CD4-positive, alpha-beta T cell (primary cell): ENCODE measurements around the gene NAV2. TPM values are rescaled to one million over a fixed set of nuclear protein-coding genes. Genes with fewer than 3 reads are reported as not detected.

ENCODE experiments used
- ATAC-seq: fragments of 200-7000 bp; cut with Tn5 transposase; one replicate; pipeline ENCODE4 v1.10.0; 2022; ENCODE audit warnings: mild to moderate bottlenecking; ENCODE audit not compliant: poor library complexity
- CTCF ChIA-PET: fragments of 350-600 bp; sonication (Branson Sonifier 250); formaldehyde crosslinking; loops from one replicate; lab custom pipeline; 2021; ENCODE audit warnings: antibody characterized with exemption, inconsistent platforms; lab: Charles Lee
- POLR2A ChIA-PET: fragments of 350-600 bp; sonication (Branson Sonifier 250); formaldehyde crosslinking; loops from one replicate; lab custom pipeline; 2021; ENCODE audit warnings: antibody characterized with exemption, inconsistent platforms; lab: Charles Lee
- DNase-seq, 14 experiments: peaks; one replicate each; pipeline ENCODE4 v3.0.0-alpha.2; 2013 to 2020; ENCODE audit warnings: mixed read lengths in 2 of 14
- H3K27ac ChIP-seq, 2 donors: one replicate each; pipeline versions ENCODE4 v1.5.1 to v1.7.0; 2013; ENCODE audit warnings: low read length in 2 of 2, low read depth in 1 of 2, mild to moderate bottlenecking in 1 of 2
- H3K27me3 ChIP-seq, 2 experiments: 1 replicate in 1 of 2; 2 replicates in 1 of 2; pipeline versions ENCODE4 v1.6.1 to v1.7.0; 2013; ENCODE audit warnings: low read length in 2 of 2, control low read depth in 1 of 2, mild to moderate bottlenecking in 1 of 2, moderate library complexity in 1 of 2; ENCODE audit not compliant: insufficient read depth in 2 of 2, control insufficient read depth in 1 of 2
- H3K36me3 ChIP-seq: one replicate; pipeline ENCODE4 v1.6.1; 2013; ENCODE audit warnings: low read length, control low read depth; ENCODE audit not compliant: insufficient read depth
- H3K4me1 ChIP-seq: one replicate; pipeline ENCODE4 v1.6.1; 2013; ENCODE audit warnings: low read length, control low read depth; ENCODE audit not compliant: insufficient read depth
- H3K4me3 ChIP-seq: one replicate; pipeline ENCODE4 v1.5.1; 2013; ENCODE audit warnings: mild to moderate bottlenecking, low read length, moderate library complexity
- H3K9me3 ChIP-seq, 2 experiments: 1 replicate in 1 of 2; 2 replicates in 1 of 2; pipeline versions ENCODE4 v1.6.1 to v1.7.0; 2013; ENCODE audit warnings: low read length in 2 of 2, mild to moderate bottlenecking in 2 of 2, control low read depth in 1 of 2, moderate library complexity in 1 of 2; ENCODE audit not compliant: control insufficient read depth in 1 of 2, insufficient read depth in 1 of 2
- H3K27ac Mint-ChIP-seq: one replicate; pipeline ENCODE4 v1.8.0; 2020; ENCODE audit warnings: mixed read lengths
- H3K27me3 Mint-ChIP-seq: one replicate; pipeline ENCODE4 v1.8.0; 2021; ENCODE audit warnings: mixed read lengths
- H3K36me3 Mint-ChIP-seq: one replicate; pipeline ENCODE4 v1.8.0; 2021; ENCODE audit warnings: low read depth, mixed read lengths
- H3K4me1 Mint-ChIP-seq: one replicate; pipeline ENCODE4 v1.8.0; 2021; ENCODE audit warnings: low read depth, mixed read lengths
- H3K4me3 Mint-ChIP-seq: one replicate; pipeline ENCODE4 v1.8.0; 2020; ENCODE audit warnings: mild to moderate bottlenecking, mixed read lengths
- H3K9me3 Mint-ChIP-seq: one replicate; pipeline ENCODE4 v1.8.0; 2020; ENCODE audit warnings: mixed read lengths
- CTCF ChIP-seq: fragments of 200-600 bp; IDR thresholded peaks from one replicate; pipeline ENCODE4 v1.8.0; 2022; ENCODE audit warnings: antibody characterized with exemption, mild to moderate bottlenecking
- intact Hi-C, 2 experiments: fragments of 100-400 bp; cut with DNase I in 1 of 2; cut with micrococcal nuclease in 1 of 2; formaldehyde crosslinking; loops; one replicate each; pipeline versions ENCODE4 v1.15.1 to v1.9.0; 2023 to 2025; cut with DNase I, micrococcal nuclease
- total RNA-seq, 174 experiments: library from RNA in 2 of 174; stranded (reverse) in 2 of 174; gene quantifications; one replicate each; pipeline ENCODE4 v1.2.3 and lab custom pipeline; 2021 to 2026

Gene NAV2
- total RNA-seq, 2 experiments from 2014 or later, result 0.55 to 0.64 TPM

- no peak overlapping the region for H3K27ac Mint-ChIP-seq
- ChIA-PET CTCF (no interaction called here), POLR2A (no interaction called here)
- H3K9me3 ChIP-seq, result no peaks in the 10 kb centered on the region
- peaks cover 42% of the 10 kb centered on the region for H3K27me3 Mint-ChIP-seq
- no peak overlapping the region for H3K4me3 Mint-ChIP-seq
- no peaks in the 10 kb centered on the region for H3K36me3 Mint-ChIP-seq
- H3K27ac ChIP-seq, result no peak overlapping the region
- peaks cover 0 to 3% of the 10 kb centered on the region in 2 experiments for H3K27me3 ChIP-seq
- H3K4me1 Mint-ChIP-seq, result no peaks in the 10 kb centered on the region
- DNase-seq, result no peak
- H3K4me3 ChIP-seq, result no peak overlapping the region
- H3K36me3 ChIP-seq, result no peaks in the 10 kb centered on the region
- TF ChIP-seq CTCF, result no peak
- no peaks in the 10 kb centered on the region for H3K4me1 ChIP-seq
- no peak for ATAC-seq
- H3K9me3 Mint-ChIP-seq, result no peaks in the 10 kb centered on the region
- intact Hi-C loops, result no loop called here
These were observed 106.5 kb downstream of the NAV2 start for GRCh38 chr11:19819148-19819547.

GRCh38 chr11:19820100-19820499 is 107.5 kb downstream of the NAV2 start:
- H3K27me3 Mint-ChIP-seq, result peaks cover 42% of the 10 kb centered on the region
- Histone ChIP-seq H3K27ac (no peak overlapping the region), H3K9me3 (no peaks in the 10 kb centered on the region), H3K4me3 (no peak overlapping the region), H3K4me1 (no peaks in the 10 kb centered on the region), H3K27me3 (peaks cover 0 to 3% of the 10 kb centered on the region in 2 experiments), H3K36me3 (no peaks in the 10 kb centered on the region)
- H3K27ac Mint-ChIP-seq, result no peak overlapping the region
- intact Hi-C loops, result no loop called here
- no peaks in the 10 kb centered on the region for H3K4me1 Mint-ChIP-seq
- TF ChIP-seq CTCF, result no peak
- ATAC-seq, result no peak
- DNase-seq, result no peak
- ChIA-PET CTCF (no interaction called here), POLR2A (no interaction called here)
- no peaks in the 10 kb centered on the region for H3K9me3 Mint-ChIP-seq
- no peak overlapping the region for H3K4me3 Mint-ChIP-seq
- H3K36me3 Mint-ChIP-seq, result no peaks in the 10 kb centered on the region

- H3K9me3 ChIP-seq, result no peaks in the 10 kb centered on the region
- H3K36me3 ChIP-seq, result no peaks in the 10 kb centered on the region
- Mint-ChIP-seq H3K4me3 (no peak overlapping the region), H3K9me3 (no peaks in the 10 kb centered on the region), H3K27ac (no peak overlapping the region), H3K27me3 (peaks cover 42% of the 10 kb centered on the region), H3K36me3 (no peaks in the 10 kb centered on the region), H3K4me1 (no peaks in the 10 kb centered on the region)
- no peak for TF ChIP-seq CTCF
- DNase-seq (no peak), ATAC-seq (no peak)
- no peaks in the 10 kb centered on the region for H3K4me1 ChIP-seq
- H3K4me3 ChIP-seq, result no peak overlapping the region
- H3K27ac ChIP-seq, result no peak overlapping the region
- CTCF ChIA-PET, result no interaction called here
- POLR2A ChIA-PET, result no interaction called here
- intact Hi-C loops, result no loop called here
- H3K27me3 ChIP-seq, result peaks cover 3% of the 10 kb centered on the region in 2 experiments
These were observed 108.8 kb downstream of the NAV2 start for GRCh38 chr11:19821412-19821875.
